ENCODE results near the gene SYVN1. TPM values are rescaled to one million over a fixed set of nuclear protein-coding genes. Genes with fewer than 3 reads are reported as not detected.

SYVN1 gene
- total and polyA plus RNA-seq, 2 experiments from 2014 or later = 16.2 to 16.8 TPM

GRCh38 chr11:65090628-65091027, 43.7 kb downstream of the SYVN1 start:
- H3K27me3 ChIP-seq = no peaks in the 10 kb centered on the region
- TF ChIP-seq CTCF (IDR thresholded peaks at IDR 0.05; ENCODE audit: low read depth, low read length) = no peak
- DNase-seq (ENCODE audit: low read depth in 1 of 2, low spot score in 1 of 2) = no peak
- H3K27ac ChIP-seq = no peak overlapping the region
- H3K4me3 ChIP-seq = no peak overlapping the region
- H3K36me3 ChIP-seq = peaks cover 7% of the 10 kb centered on the region
- no peaks in the 10 kb centered on the region for H3K4me1 ChIP-seq (ENCODE audit: low read depth)
- H3K9me3 ChIP-seq (ENCODE audit: low read depth) = no peaks in the 10 kb centered on the region

GRCh38 chr11:65089621-65090020, 44.7 kb downstream of the SYVN1 start:
- no peak for TF ChIP-seq CTCF (IDR thresholded peaks at IDR 0.05; ENCODE audit: low read depth, low read length)

GRCh38 chr11:65087827-65088226, 46.5 kb downstream of the SYVN1 start:
- DNase-seq (ENCODE audit: low read depth in 1 of 2, low spot score in 1 of 2) = no peak

More at GRCh38 chr11:65089621-65090020, 44.7 kb downstream of the SYVN1 start:
- H3K4me1 ChIP-seq (ENCODE audit: low read depth) = no peaks in the 10 kb centered on the region
- H3K4me3 ChIP-seq = no peak overlapping the region
- no peaks in the 10 kb centered on the region for H3K27me3 ChIP-seq
- H3K36me3 ChIP-seq = peaks cover 11% of the 10 kb centered on the region
- no peak overlapping the region for H3K27ac ChIP-seq
- H3K9me3 ChIP-seq (ENCODE audit: low read depth) = no peaks in the 10 kb centered on the region
- no peak for DNase-seq (ENCODE audit: low read depth in 1 of 2, low spot score in 1 of 2)

GRCh38 chr11:65087216-65087615, 47.1 kb downstream of the SYVN1 start:
- no peak for DNase-seq (ENCODE audit: low read depth in 1 of 2, low spot score in 1 of 2)
- H3K27ac ChIP-seq = no peak overlapping the region
- H3K9me3 ChIP-seq (ENCODE audit: low read depth) = no peaks in the 10 kb centered on the region
- H3K36me3 ChIP-seq = peaks cover 11% of the 10 kb centered on the region
- H3K4me3 ChIP-seq = no peak overlapping the region
- no peaks in the 10 kb centered on the region for H3K4me1 ChIP-seq (ENCODE audit: low read depth)
- TF ChIP-seq CTCF (IDR thresholded peaks at IDR 0.05; ENCODE audit: low read depth, low read length) = no peak
- H3K27me3 ChIP-seq = no peaks in the 10 kb centered on the region

More at GRCh38 chr11:65087827-65088226, 46.5 kb downstream of the SYVN1 start:
- H3K27me3 ChIP-seq = no peaks in the 10 kb centered on the region
- no peak for TF ChIP-seq CTCF (IDR thresholded peaks at IDR 0.05; ENCODE audit: low read depth, low read length)
- peaks cover 11% of the 10 kb centered on the region for H3K36me3 ChIP-seq
- no peak overlapping the region for H3K4me3 ChIP-seq
- H3K4me1 ChIP-seq (ENCODE audit: low read depth) = no peaks in the 10 kb centered on the region
- no peak overlapping the region for H3K27ac ChIP-seq
- H3K9me3 ChIP-seq (ENCODE audit: low read depth) = no peaks in the 10 kb centered on the region

GRCh38 chr11:65086809-65087208, 47.5 kb downstream of the SYVN1 start:
- H3K4me3 ChIP-seq = no peak overlapping the region
- H3K27ac ChIP-seq = no peak overlapping the region
- H3K36me3 ChIP-seq = peaks cover 11% of the 10 kb centered on the region
- H3K27me3 ChIP-seq = no peaks in the 10 kb centered on the region
- no peak for DNase-seq (ENCODE audit: low read depth in 1 of 2, low spot score in 1 of 2)
- H3K4me1 ChIP-seq (ENCODE audit: low read depth) = no peaks in the 10 kb centered on the region
- no peaks in the 10 kb centered on the region for H3K9me3 ChIP-seq (ENCODE audit: low read depth)
- TF ChIP-seq CTCF (IDR thresholded peaks at IDR 0.05; ENCODE audit: low read depth, low read length) = no peak

GRCh38 chr11:65085446-65085845, 48.9 kb downstream of the SYVN1 start:
- H3K4me3 ChIP-seq = no peak overlapping the region
- H3K27ac ChIP-seq = no peak overlapping the region
- H3K4me1 ChIP-seq (ENCODE audit: low read depth) = no peaks in the 10 kb centered on the region
- DNase-seq (ENCODE audit: low read depth in 1 of 2, low spot score in 1 of 2) = no peak
- H3K36me3 ChIP-seq = peaks cover 11% of the 10 kb centered on the region
- no peaks in the 10 kb centered on the region for H3K27me3 ChIP-seq
- TF ChIP-seq CTCF (IDR thresholded peaks at IDR 0.05; ENCODE audit: low read depth, low read length) = no peak
- H3K9me3 ChIP-seq (ENCODE audit: low read depth) = no peaks in the 10 kb centered on the region

Data from cardiac muscle cell (in vitro differentiated cells and primary cell).